ENCODE results near the gene PPP1R13B. TPM values are rescaled to one million over a fixed set of nuclear protein-coding genes. Genes with fewer than 3 reads are reported as not detected.
A peak's percentile ranks its signal among the peaks of the same experiment; 100 is the strongest.

Gene PPP1R13B
- total RNA-seq, 1 donor, result 7.3 TPM

- no peak overlapping the region for H3K4me3 ChIP-seq (ENCODE audit: low read depth, low read length)
- no peak for TF ChIP-seq CTCF (IDR thresholded peaks at IDR 0.05; ENCODE audit: insufficient read depth, low read depth, low read length)
- DNase-seq (ENCODE audit: low read depth), result no peak
Measured at GRCh38 chr14:103738166-103738565, 109.2 kb downstream of the PPP1R13B start.

GRCh38 chr14:103737432-103738045 lies 109.8 kb downstream of the PPP1R13B start:
- no peak for TF ChIP-seq CTCF (IDR thresholded peaks at IDR 0.05; ENCODE audit: insufficient read depth, low read depth, low read length)
- DNase-seq (ENCODE audit: low read depth), result no peak
- no peak overlapping the region for H3K4me3 ChIP-seq (ENCODE audit: low read depth, low read length)

- peak; percentile 47 for DNase-seq (ENCODE audit: low read depth)
- H3K4me3 ChIP-seq (ENCODE audit: low read depth, low read length), result no peak overlapping the region
- no peak for TF ChIP-seq CTCF (IDR thresholded peaks at IDR 0.05; ENCODE audit: insufficient read depth, low read depth, low read length)
Measured at GRCh38 chr14:103736546-103737431, 110.6 kb downstream of the PPP1R13B start.

GRCh38 chr14:103735815-103736545 lies 111.4 kb downstream of the PPP1R13B start:
- no peak overlapping the region for H3K4me3 ChIP-seq (ENCODE audit: low read depth, low read length)
- TF ChIP-seq CTCF (IDR thresholded peaks at IDR 0.05; ENCODE audit: insufficient read depth, low read depth, low read length), result no peak
- no peak for DNase-seq (ENCODE audit: low read depth)

GRCh38 chr14:103735439-103735814 lies 111.9 kb downstream of the PPP1R13B start:
- H3K4me3 ChIP-seq (ENCODE audit: low read depth, low read length), result no peak overlapping the region
- no peak for DNase-seq (ENCODE audit: low read depth)
- TF ChIP-seq CTCF (IDR thresholded peaks at IDR 0.05; ENCODE audit: insufficient read depth, low read depth, low read length), result no peak

- TF ChIP-seq CTCF (IDR thresholded peaks at IDR 0.05; ENCODE audit: insufficient read depth, low read depth, low read length), result no peak
- H3K4me3 ChIP-seq (ENCODE audit: low read depth, low read length), result no peak overlapping the region
- DNase-seq (ENCODE audit: low read depth), result no peak
Measured at GRCh38 chr14:103735022-103735421, 112.4 kb downstream of the PPP1R13B start.
